ENCODE data around the gene ZNF485.
A peak's percentile ranks its signal among the peaks of the same experiment; 100 is the strongest.

ZNF485 gene

GRCh38 chr10:43648398-43649184 lies 42.4 kb downstream of the ZNF485 start, which contains the start of gene ZNF32:
Gene ZNF32 (minus strand): TSS chr10:43648881. CDS start chr10:43646133, 2,748 bp downstream.
- Histone ChIP-seq H3K4me3 (ENCODE audit: low read depth in 1 of 2, low read length in 2 of 2) (peak within 1 kb of the TSS; percentile 61 to 78; a peak in 3 of 4 replicates), H4K20me1 (ENCODE audit: insufficient read depth, low read length) (no peaks in the 10 kb centered on the region)
- peak; percentile 85 for DNase-seq

GRCh38 chr10:43649185-43649523 lies 42.9 kb downstream of the ZNF485 start:
- ATAC-seq (ENCODE audit: insufficient read depth, low read depth) (peak; percentile 2; the same call in 1 of the 3 replicates), DNase-seq (no peak)
- no peak for TF ChIP-seq CTCF (IDR thresholded peaks at IDR 0.05; ENCODE audit: borderline replicate concordance, extremely low read depth, low read length, poor library complexity, severe bottlenecking)
- no peak for TF ChIP-seq EZH2 (IDR thresholded peaks at IDR 0.05; ENCODE audit: borderline replicate concordance, low read depth, low read length, severe bottlenecking)
- Histone ChIP-seq H3K27me3 (ENCODE audit: insufficient read depth, low read length, poor library complexity) (no peaks in the 10 kb centered on the region), H3K4me1 (ENCODE audit: insufficient read depth, low read length) (peaks cover 25% of the 10 kb centered on the region), H3K9me3 (ENCODE audit: insufficient read depth, low read length, severe bottlenecking) (peaks cover 37% of the 10 kb centered on the region), H3K27ac (ENCODE audit: low read length) (peak overlapping the region; percentile 81), H3K79me2 (ENCODE audit: insufficient read depth, low read length) (peaks cover 15% of the 10 kb centered on the region), H3K4me2 (ENCODE audit: insufficient read depth, low read length) (peak overlapping the region; percentile 88), H3K36me3 (ENCODE audit: insufficient read depth, low read length) (peaks cover 32% of the 10 kb centered on the region), H3K4me3 (ENCODE audit: low read depth in 1 of 2, low read length in 2 of 2) (peak overlapping the region; percentile 61 to 78; a peak in 3 of 4 replicates), H4K20me1 (ENCODE audit: insufficient read depth, low read length) (no peaks in the 10 kb centered on the region), H3K9ac (ENCODE audit: low read depth, low read length) (peak overlapping the region; percentile 95), H2AFZ (ENCODE audit: low read depth, low read length) (peak overlapping the region; percentile 97)

More at GRCh38 chr10:43648398-43649184, 42.4 kb downstream of the ZNF485 start, which contains the start of gene ZNF32:
- peaks cover 15% of the 10 kb centered on the region for H3K79me2 ChIP-seq (ENCODE audit: insufficient read depth, low read length)
- peaks cover 25% of the 10 kb centered on the region for H3K4me1 ChIP-seq (ENCODE audit: insufficient read depth, low read length)
- H3K4me2 ChIP-seq (ENCODE audit: insufficient read depth, low read length): peak within 1 kb of the TSS; percentile 88
- H3K27ac ChIP-seq (ENCODE audit: low read length): peak within 1 kb of the TSS; percentile 81
- peak within 1 kb of the TSS; percentile 97 for H2AFZ ChIP-seq (ENCODE audit: low read depth, low read length)
- TF ChIP-seq EZH2 (IDR thresholded peaks at IDR 0.05; ENCODE audit: borderline replicate concordance, low read depth, low read length, severe bottlenecking): no peak
- TF ChIP-seq CTCF (IDR thresholded peaks at IDR 0.05; ENCODE audit: borderline replicate concordance, extremely low read depth, low read length, poor library complexity, severe bottlenecking): peak; percentile 0
- peaks cover 42% of the 10 kb centered on the region for H3K9me3 ChIP-seq (ENCODE audit: insufficient read depth, low read length, severe bottlenecking)
- ATAC-seq (ENCODE audit: insufficient read depth, low read depth): peak; percentile 97
- peaks cover 38% of the 10 kb centered on the region for H3K36me3 ChIP-seq (ENCODE audit: insufficient read depth, low read length)
- H3K27me3 ChIP-seq (ENCODE audit: insufficient read depth, low read length, poor library complexity): no peaks in the 10 kb centered on the region
- peak within 1 kb of the TSS; percentile 95 for H3K9ac ChIP-seq (ENCODE audit: low read depth, low read length)

GRCh38 chr10:43653746-43654145 lies 47.5 kb downstream of the ZNF485 start:
- H3K4me1 ChIP-seq (ENCODE audit: insufficient read depth, low read length): peaks cover 12% of the 10 kb centered on the region
- TF ChIP-seq EZH2 (IDR thresholded peaks at IDR 0.05; ENCODE audit: borderline replicate concordance, low read depth, low read length, severe bottlenecking): no peak
- no peak for TF ChIP-seq CTCF (IDR thresholded peaks at IDR 0.05; ENCODE audit: borderline replicate concordance, extremely low read depth, low read length, poor library complexity, severe bottlenecking)
- H3K9me3 ChIP-seq (ENCODE audit: insufficient read depth, low read length, severe bottlenecking): no peaks in the 10 kb centered on the region
- peaks cover 6% of the 10 kb centered on the region for H3K27me3 ChIP-seq (ENCODE audit: insufficient read depth, low read length, poor library complexity)
- H3K4me2 ChIP-seq (ENCODE audit: insufficient read depth, low read length): no peak overlapping the region
- H3K79me2 ChIP-seq (ENCODE audit: insufficient read depth, low read length): no peaks in the 10 kb centered on the region
- DNase-seq (no peak), ATAC-seq (ENCODE audit: insufficient read depth, low read depth) (no peak)
- no peaks in the 10 kb centered on the region for H3K36me3 ChIP-seq (ENCODE audit: insufficient read depth, low read length)
- H3K27ac ChIP-seq (ENCODE audit: low read length): no peak overlapping the region
- no peaks in the 10 kb centered on the region for H4K20me1 ChIP-seq (ENCODE audit: insufficient read depth, low read length)
- H2AFZ ChIP-seq (ENCODE audit: low read depth, low read length): no peak overlapping the region
- H3K4me3 ChIP-seq (ENCODE audit: low read depth in 1 of 2, low read length in 2 of 2): no peak overlapping the region
- no peak overlapping the region for H3K9ac ChIP-seq (ENCODE audit: low read depth, low read length)

All from DND-41 (cell line).